Smooth muscle cell of the umbilical artery (primary cell): ENCODE data around the gene NBEAL2. TPM values are rescaled to one million over a fixed set of nuclear protein-coding genes. Genes with fewer than 3 reads are reported as not detected.

Experiments
- total RNA-seq: library from RNA; depleted of rRNA; stranded (reverse); fragments of >200 nt; gene quantifications from 2 replicates; pipeline ENCODE4 v1.2.3, GENCODE V29; 2014

Gene NBEAL2, protein sequence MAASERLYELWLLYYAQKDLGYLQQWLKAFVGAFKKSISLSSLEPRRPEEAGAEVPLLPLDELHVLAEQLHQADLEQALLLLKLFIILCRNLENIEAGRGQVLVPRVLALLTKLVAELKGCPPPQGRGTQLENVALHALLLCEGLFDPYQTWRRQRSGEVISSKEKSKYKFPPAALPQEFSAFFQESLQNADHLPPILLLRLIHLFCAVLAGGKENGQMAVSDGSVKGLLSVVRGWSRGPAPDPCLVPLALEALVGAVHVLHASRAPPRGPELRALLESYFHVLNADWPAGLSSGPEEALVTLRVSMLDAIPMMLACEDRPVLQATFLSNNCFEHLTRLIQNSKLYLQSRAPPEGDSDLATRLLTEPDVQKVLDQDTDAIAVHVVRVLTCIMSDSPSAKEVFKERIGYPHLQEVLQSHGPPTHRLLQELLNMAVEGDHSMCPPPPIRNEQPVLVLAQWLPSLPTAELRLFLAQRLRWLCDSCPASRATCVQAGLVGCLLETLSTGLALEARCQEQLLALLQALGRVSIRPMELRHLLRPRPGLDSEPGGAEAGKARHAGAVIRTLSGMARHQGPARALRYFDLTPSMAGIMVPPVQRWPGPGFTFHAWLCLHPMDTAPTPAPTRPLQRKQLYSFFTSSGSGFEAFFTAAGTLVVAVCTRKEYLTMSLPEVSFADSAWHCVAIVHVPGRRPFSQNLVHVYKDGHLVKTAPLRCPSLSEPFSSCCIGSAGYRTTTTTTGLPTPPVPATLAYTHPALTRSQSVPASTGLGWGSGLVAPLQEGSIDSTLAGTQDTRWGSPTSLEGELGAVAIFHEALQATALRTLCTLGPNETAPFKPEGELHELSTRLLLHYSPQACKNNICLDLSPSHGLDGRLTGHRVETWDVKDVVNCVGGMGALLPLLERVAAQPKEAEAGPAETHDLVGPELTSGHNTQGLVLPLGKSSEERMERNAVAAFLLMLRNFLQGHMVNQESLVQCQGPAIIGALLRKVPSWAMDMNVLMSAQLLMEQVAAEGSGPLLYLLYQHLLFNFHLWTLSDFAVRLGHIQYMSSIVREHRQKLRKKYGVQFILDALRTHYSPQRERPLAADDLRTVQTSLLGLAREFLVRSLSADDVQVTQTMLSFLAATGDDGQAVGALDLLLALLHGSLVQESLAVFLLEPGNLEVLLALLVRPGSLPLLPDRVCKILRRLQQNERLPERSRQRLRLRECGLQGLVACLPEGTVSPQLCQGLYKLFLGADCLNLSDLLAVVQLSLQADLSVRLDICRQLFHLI (N-terminal part only)
- total RNA-seq, result 1.8 and 11.2 TPM in 2 replicates

GRCh38 chr3:46978985-46979944 lies at the start of gene NBEAL2:
Gene NBEAL2 (plus strand): TSS chr3:46979666. CDS start chr3:46979862, 196 bp downstream.

DNA sequence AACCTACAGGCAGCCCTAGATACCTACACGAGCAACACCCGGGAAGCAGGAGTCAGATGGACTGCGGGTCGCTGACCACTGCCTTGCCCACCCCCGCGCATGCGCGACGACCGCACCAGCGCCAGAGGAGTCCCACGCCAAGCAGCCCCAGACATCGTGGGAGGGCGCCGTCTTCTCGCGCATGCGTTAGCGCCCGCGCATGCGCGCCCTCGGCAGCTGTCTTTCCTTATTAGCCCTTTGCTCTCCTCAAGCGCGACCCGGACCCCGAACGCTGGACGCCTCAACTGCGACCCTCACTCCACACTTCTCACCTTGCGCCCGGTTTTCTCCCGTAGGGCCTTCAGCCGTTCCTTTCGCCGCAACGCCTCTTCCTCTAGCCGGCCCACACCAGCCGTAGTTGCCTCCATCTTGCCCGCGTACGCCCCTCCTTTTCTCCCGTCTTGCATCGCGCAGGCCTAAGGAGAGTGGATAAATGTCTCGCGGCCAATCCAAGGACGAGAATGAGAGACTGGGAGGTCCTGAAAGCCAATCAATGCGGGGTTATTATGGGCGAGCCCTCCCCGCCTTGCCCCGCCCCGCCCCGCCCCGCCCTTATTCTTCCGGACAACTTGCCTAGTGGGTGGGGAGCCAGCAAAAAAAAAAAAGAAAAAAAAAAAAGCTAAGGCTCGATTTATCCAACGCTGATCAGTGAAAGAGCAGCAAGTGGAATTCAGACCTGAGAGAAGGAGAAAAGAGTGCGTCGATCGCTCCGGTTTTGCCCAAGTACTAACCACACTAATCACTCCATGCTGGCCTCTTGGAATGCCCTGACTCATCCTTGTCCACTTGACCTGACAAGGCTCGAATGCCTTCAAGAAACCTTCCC lies 2.9 kb upstream of the NBEAL2 start, which contains the start of gene CCDC12:
TSS of gene CCDC12 (minus strand) at position 420 of the 865 bp plus-strand sequence. CDS start at position 407, 13 bp downstream.

Other genes with a start within 250 kb of the NBEAL2 start
- not detected in 2 replicates for gene MYL3, start 116.2 kb upstream of the NBEAL2 start, total RNA-seq
- gene PTH1R, start 101.9 kb upstream of the NBEAL2 start, total RNA-seq, result not detected in 2 replicates
- gene CCDC12, start 2.9 kb upstream of the NBEAL2 start, total RNA-seq, result 17.7 and 18.7 TPM in 2 replicates
- 31.8 and 49.8 TPM in 2 replicates for gene SETD2, start 184.4 kb downstream of the NBEAL2 start, total RNA-seq